ENCODE data around the gene NUMB. TPM values are rescaled to one million over a fixed set of nuclear protein-coding genes. Genes with fewer than 3 reads are reported as not detected.

The NUMB gene
- total and polyA plus RNA-seq, 12 donors = 24.6 to 63.3 (median 48.4) TPM

- Histone ChIP-seq H3K9me3 (replicated peaks in 1 of 3) (no peaks in the 10 kb centered on the region), H3K27ac (no peak overlapping the region), H3K4me3 (no peak overlapping the region), H3K4me1 (replicated peaks in 1 of 2) (peaks cover 5 to 8% of the 10 kb centered on the region in 2 donors), H3K27me3 (no peaks in the 10 kb centered on the region), H3K36me3 (replicated peaks in 1 of 2) (no peaks in the 10 kb centered on the region)
- WGBS, 4 donors = 78 to 90% (median 81%) methylated on average over 7 of the region's 7 CpGs
- intact Hi-C loops (cut with DNase I) = no loop called here
- no peak for TF ChIP-seq POLR2A (IDR thresholded peaks at IDR 0.05)
- TF ChIP-seq CTCF (IDR thresholded peaks at IDR 0.05) = no peak
- DNase-seq = no peak
Observed at GRCh38 chr14:73266317-73266716, 192.0 kb downstream of the NUMB start.

GRCh38 chr14:73265721-73266046 is 192.7 kb downstream of the NUMB start:
- H3K27ac ChIP-seq = no peak overlapping the region
- TF ChIP-seq POLR2A (IDR thresholded peaks at IDR 0.05) (no peak), CTCF (IDR thresholded peaks at IDR 0.05) (no peak)
- intact Hi-C loops (cut with DNase I) = no loop called here
- WGBS, 4 donors = 89 to 95% (median 92%) methylated on average over 3 of the region's 3 CpGs
- H3K4me1 ChIP-seq (replicated peaks in 1 of 2) = peaks cover 5 to 8% of the 10 kb centered on the region in 2 donors
- no peaks in the 10 kb centered on the region for H3K36me3 ChIP-seq (replicated peaks in 1 of 2)
- no peak overlapping the region for H3K4me3 ChIP-seq
- H3K9me3 ChIP-seq (replicated peaks in 1 of 3) = no peaks in the 10 kb centered on the region
- H3K27me3 ChIP-seq = no peaks in the 10 kb centered on the region
- no peak for DNase-seq

- H3K36me3 ChIP-seq (replicated peaks in 1 of 2) = no peaks in the 10 kb centered on the region
- peaks cover 5 to 8% of the 10 kb centered on the region in 2 donors for H3K4me1 ChIP-seq (replicated peaks in 1 of 2)
- intact Hi-C loops (cut with DNase I) = no loop called here
- H3K27ac ChIP-seq = no peak overlapping the region
- H3K27me3 ChIP-seq = no peaks in the 10 kb centered on the region
- TF ChIP-seq POLR2A (IDR thresholded peaks at IDR 0.05) (no peak), CTCF (IDR thresholded peaks at IDR 0.05) (no peak)
- DNase-seq = peak in 2 of 7 donors; percentile 8 to 43
- no peak overlapping the region for H3K4me3 ChIP-seq
- H3K9me3 ChIP-seq (replicated peaks in 1 of 3) = no peaks in the 10 kb centered on the region
- 81 to 89% (median 86%) methylated on average over 11 to 18 of the region's 18 CpGs for WGBS, 4 donors
Observed at GRCh38 chr14:73264885-73265720, 193.2 kb downstream of the NUMB start.

GRCh38 chr14:73264080-73264884 is 194.1 kb downstream of the NUMB start:
- Histone ChIP-seq H3K4me1 (replicated peaks in 1 of 2) (peaks cover 0 to 2% of the 10 kb centered on the region in 2 donors), H3K27ac (no peak overlapping the region), H3K4me3 (no peak overlapping the region), H3K27me3 (no peaks in the 10 kb centered on the region), H3K36me3 (replicated peaks in 1 of 2) (no peaks in the 10 kb centered on the region), H3K9me3 (replicated peaks in 1 of 3) (no peaks in the 10 kb centered on the region)
- DNase-seq = peak in 2 of 7 donors; percentile 5 to 37
- intact Hi-C loops (cut with DNase I) = no loop called here
- WGBS, 4 donors = 82 to 87% (median 83%) methylated on average over 14 to 23 of the region's 23 CpGs
- TF ChIP-seq POLR2A (IDR thresholded peaks at IDR 0.05) (no peak), CTCF (IDR thresholded peaks at IDR 0.05) (no peak)

Data from adrenal gland (tissue), 12 donors.